ENCODE data around the gene ITPK1.

Gene ITPK1

GRCh38 chr14:92932448-92933395 lies 183.0 kb downstream of the ITPK1 start:
- no peak for DNase-seq

GRCh38 chr14:92931681-92932447 lies 183.9 kb downstream of the ITPK1 start:
- DNase-seq = no peak

- DNase-seq = no peak
Measured at GRCh38 chr14:92930737-92931602, 184.8 kb downstream of the ITPK1 start.

GRCh38 chr14:92929689-92930608 lies 185.8 kb downstream of the ITPK1 start:
- no peak for DNase-seq

DNA sequence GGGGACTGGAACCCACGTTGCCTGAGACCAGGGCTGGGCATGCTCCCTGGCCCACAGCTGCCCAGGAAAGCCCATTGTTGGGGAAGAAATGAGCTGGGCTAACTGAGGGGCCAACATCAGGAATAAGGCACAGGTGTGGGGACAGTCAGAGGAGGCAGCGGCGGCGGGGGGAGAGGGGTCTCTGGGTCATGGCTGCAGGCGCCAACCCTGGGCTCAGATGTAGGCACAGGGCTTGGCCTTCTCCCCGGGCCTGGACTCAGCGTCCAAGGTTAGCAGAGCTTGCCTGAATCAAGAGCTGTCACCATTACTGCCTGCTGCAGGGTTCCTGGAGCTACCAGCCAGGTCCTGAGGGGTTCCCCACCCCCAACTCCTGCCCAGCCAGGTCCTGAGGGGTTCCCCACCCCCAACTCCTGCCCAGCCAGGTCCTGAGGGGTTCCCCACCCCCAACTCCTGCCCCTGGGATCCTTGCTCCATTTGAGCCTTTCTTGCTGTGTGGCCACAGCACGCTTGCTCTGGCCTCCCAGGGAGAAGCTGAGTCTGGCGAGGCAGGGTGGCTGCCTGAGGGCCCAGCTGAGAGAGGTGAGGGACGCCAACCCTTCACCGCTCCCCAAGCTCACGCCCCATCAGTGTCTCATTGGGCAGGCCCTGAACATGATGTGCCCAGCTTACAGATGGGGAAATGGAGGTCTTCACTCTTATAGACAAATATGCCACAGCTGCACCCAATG lies 186.6 kb downstream of the ITPK1 start:
- DNase-seq = no peak

GRCh38 chr14:92928258-92928629 lies 187.5 kb downstream of the ITPK1 start:
- DNase-seq = no peak

- DNase-seq = no peak
Measured at GRCh38 chr14:92927349-92928257, 188.1 kb downstream of the ITPK1 start.

DNA sequence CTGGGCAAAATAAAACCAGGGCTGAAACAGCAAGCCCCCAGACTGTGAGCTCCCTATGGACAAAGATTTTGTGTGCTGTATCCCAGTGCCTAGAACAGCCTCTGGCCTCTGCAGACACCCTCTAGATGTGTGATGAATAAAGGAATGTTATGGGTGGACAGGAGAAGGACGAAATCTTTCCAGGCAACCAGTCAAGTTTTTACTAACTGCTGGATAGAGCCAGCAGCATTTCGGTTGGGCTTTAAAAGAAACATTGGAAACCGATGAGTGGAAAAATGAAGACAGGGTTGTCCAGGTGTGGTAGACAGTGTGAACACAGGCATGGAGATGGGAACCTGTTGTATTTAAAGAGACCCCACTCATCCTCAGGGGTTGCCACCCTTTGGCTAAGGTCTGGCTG lies 188.8 kb downstream of the ITPK1 start:
- no peak for DNase-seq

DNA sequence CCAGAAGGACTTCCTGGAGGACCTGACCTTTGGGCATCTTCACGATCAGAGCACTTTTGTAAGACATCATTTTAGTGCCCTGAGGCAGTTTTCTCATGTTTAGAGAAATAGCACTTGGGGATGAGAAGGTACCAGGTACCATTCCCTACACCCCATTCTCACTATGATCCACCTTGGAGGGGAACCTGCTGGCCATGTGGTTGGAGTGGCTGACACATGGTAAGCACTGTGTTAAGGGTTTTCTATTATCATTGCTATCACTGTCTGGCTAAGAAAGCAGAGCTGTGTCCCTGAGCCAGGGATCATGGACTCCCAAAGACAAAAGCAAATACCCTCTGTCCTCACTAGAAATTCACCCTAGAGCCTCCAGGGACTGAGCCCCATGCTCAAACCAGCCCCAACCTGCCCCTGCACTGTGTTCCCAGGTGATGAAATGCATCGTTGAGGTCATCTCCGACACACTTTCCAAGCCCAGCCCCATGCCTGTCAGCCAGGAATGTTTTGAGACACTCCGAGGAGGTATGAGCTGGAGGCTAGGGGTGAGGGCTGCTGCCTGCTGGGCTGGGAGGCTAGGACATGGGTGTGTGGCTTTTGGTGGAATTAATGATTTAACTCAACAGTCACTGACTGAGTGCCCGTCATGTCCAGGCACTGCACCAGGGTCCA lies 189.4 kb downstream of the ITPK1 start:
- no peak for DNase-seq

DNA sequence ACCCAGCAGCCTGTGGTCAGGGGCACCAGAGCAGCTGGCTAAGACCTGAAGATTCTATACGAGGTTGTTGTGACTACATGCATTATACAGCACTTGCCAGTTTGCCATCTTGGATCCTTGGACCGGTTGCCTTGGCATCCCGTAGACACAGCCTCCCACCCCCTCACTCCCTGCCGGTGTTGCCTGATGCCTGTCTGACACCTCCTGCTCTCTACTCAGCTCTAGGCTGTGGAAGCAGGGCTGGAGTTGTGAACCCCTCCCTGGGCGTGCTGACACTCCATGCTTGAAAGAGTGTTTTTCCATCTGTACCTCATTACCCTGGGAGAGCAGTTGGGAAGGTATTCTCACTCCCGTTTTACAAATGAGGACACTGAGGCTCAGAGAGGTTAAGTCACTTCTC lies 190.3 kb downstream of the ITPK1 start:
- no peak for DNase-seq

GRCh38 chr14:92924247-92924646 lies 191.5 kb downstream of the ITPK1 start:
- DNase-seq = no peak

DNA sequence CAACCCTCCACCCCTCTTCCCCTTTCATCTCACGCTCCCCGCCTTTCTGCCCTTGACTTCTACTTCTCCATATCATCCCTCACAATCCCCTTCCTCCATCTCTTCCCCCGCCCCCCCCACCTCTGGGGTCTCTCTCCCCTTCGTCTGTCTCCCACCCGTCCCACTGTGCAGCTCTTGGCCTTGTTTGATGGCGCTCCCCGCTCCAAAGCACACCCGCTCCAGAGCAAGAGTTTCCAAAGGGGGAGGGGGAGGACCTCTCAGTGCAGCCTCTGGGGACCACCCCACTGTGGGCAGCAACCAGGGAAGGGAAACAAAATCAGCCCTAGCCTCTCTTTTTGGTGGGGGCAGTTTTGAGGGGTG lies 192.0 kb downstream of the ITPK1 start:
- DNase-seq = no peak

DNA sequence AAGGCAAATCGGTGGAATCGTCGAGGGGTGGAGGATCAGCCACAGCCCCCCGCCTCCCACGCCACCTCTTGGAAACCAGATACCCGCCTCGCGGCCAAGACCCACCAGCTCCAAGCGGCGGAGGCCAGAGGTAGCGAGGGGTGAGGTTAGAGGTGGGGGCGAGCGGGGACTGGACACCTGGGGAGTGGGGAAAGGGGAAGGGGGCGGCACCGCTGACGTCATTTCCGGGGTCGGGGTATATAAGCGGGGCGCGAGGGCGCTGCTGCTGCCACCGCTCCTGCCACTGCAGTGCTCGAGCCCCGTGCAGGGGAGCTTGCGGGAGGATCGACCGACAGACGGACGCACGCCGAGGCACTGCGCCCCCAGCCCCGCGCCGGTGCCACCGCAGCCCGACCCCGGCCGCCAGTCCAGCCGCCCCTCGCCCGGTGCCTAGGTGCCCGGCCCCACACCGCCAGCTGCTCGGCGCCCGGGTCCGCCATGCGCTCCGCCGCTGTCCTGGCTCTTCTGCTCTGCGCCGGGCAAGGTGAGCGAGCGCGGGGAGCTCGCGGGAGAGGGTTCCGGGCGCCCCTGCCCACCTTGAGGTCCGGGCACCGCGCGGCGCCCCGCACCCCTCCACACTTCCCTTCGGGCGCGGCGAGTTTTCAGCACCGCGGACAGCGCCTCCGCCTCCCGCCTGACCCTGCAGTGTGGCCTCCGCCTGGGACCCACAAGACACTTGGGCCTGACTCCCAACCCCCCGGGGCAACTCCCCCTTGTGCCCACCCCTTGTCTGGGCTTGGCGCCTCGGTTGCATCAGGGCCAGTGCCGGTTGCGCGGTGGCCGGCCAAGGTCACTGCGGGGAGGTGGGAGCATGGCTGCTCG lies 192.6 kb downstream of the ITPK1 start, which contains the start of gene CHGA:
TSS of gene CHGA (plus strand) at position 268 of the 861 bp plus-strand sequence. CDS start at position 478, 210 bp downstream.
- DNase-seq = peak; percentile 82

DNA sequence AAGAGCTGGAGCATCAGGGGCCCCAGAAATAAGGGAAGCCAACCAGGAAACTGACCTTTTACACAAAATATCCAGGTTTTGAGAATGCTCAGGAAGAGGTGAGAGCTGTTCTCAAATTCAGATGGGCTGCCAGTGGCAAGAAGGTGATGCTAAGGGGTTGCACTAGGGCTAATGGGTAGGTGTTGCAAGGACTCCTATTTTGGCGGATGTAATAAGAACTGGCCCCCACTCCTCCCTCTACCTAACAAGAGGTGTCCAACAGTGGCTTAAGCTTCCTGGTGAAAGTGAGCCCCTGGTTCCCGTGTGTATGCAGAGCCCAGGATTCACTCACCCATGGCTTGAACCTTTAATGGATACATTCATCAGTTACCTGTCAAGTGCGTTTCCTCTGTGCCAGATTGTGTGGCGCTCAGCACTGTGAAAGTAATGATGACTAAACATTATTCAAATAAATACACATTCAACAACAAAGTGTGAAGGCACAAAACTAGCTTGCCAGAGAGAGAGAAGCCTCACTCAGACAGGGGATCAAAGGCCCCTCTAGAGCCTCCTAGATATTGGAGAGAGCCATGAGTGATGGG lies 193.5 kb downstream of the ITPK1 start:
- DNase-seq = no peak

- no peak for DNase-seq
Measured at GRCh38 chr14:92920001-92920400, 195.7 kb downstream of the ITPK1 start.

- DNase-seq = no peak
Measured at GRCh38 chr14:92917956-92918355, 197.8 kb downstream of the ITPK1 start.

DNA sequence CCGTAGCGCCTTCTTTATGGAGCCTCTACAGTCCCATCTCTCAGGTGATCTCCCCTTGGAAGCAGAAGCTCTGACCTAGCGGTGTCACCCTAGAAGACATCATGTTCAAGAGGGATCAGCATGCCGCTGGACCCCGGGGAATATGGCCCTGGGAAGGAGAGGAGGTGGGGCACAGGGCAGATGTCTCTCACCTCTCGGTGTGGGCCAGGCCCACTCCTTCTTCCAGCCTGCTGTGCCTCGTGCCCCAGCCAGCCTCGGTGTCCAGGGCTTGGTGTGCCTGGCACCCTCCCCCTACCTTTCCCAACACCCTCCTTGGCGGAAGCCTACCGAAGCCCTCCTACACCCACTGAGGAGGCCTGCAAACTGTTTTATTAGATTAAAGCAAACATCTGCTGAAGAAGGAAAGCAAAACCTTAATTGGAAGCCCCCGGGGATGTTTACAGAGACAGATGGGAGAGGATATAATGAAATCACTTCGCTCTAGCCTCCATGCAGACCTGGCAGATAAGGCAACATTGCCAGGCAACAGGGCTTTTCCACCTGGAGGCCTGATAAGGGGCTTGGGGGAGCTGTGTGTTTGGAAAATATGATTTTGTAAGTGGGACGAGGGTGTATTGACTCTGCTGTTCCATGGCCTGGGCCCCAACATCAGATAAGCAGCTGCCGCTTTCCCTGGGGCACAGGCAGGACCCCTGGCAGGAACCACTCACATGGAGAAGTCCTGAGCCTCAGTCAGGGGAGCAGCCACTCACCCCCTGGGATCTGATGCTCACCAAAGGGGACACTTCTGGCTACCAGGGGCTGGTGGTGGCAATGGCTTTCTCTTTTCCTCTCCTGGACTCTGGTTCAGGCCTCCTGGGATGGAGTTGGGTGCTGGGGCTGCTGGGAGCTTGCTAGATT lies 198.4 kb downstream of the ITPK1 start:
- DNase-seq = no peak
